Keratinocyte (primary cell): ENCODE measurements around the gene SLC41A3. TPM values are rescaled to one million over a fixed set of nuclear protein-coding genes. Genes with fewer than 3 reads are reported as not detected.

Source experiments
- DNase-seq: peaks from one replicate; pipeline ENCODE4 v3.0.0-alpha.2; 2011; ENCODE audit warnings: low read depth, missing footprints, low spot score
- FAIRE-seq: peaks from 2 replicates; lab custom pipeline; 2011; peaks lifted over from hg19 to GRCh38; lab: Jason Lieb, UNC
- H2AFZ ChIP-seq: 2 replicates; pipeline ENCODE4 v1.6.0; 2012; ENCODE audit warnings: low read length, control low read depth, inconsistent platforms; ENCODE audit not compliant: control insufficient read depth
- H3K27ac ChIP-seq: 2 replicates; pipeline ENCODE4 v1.5.1; 2011; ENCODE audit warnings: low read length; ENCODE audit not compliant: control insufficient read depth, insufficient read depth
- H3K27me3 ChIP-seq: 3 replicates; pipeline ENCODE4 v1.6.0; 2011; ENCODE audit warnings: low read length; ENCODE audit not compliant: control insufficient read depth, insufficient read depth; ENCODE audit errors: extremely low read depth
- H3K36me3 ChIP-seq, 2 experiments: 2 replicates in 1 of 2; 3 replicates in 1 of 2; pipeline ENCODE4 v1.5.1; 2011; ENCODE audit warnings: low read length in 2 of 2, mild to moderate bottlenecking in 1 of 2; ENCODE audit not compliant: control insufficient read depth in 2 of 2, insufficient read depth in 2 of 2; ENCODE audit errors: extremely low read depth in 1 of 2
- H3K4me1 ChIP-seq: 3 replicates; pipeline ENCODE4 v1.5.1; 2011; ENCODE audit warnings: low read length; ENCODE audit not compliant: control insufficient read depth, insufficient read depth; ENCODE audit errors: extremely low read depth
- H3K4me2 ChIP-seq: 3 replicates; pipeline ENCODE4 v1.6.0; 2011; ENCODE audit warnings: low read depth, low read length; ENCODE audit not compliant: control insufficient read depth, insufficient read depth; ENCODE audit errors: extremely low read depth
- H3K4me3 ChIP-seq, 3 experiments: fragments of 200-600 bp in 1 of 3; sonication (generic) in 1 of 3; 2 replicates in 2 of 3; 3 replicates in 1 of 3; pipeline ENCODE4 v1.5.1; 2011 to 2016; ENCODE audit warnings: low read length in 3 of 3, mild to moderate bottlenecking in 3 of 3, control low read depth in 2 of 3, inconsistent platforms in 1 of 3, low read depth in 1 of 3, mixed read lengths in 1 of 3, mixed run types in 1 of 3, moderate library complexity in 1 of 3; ENCODE audit not compliant: control insufficient read depth in 2 of 3, insufficient read depth in 2 of 3; ENCODE audit errors: extremely low read depth in 1 of 3
- H3K79me2 ChIP-seq: 2 replicates; pipeline ENCODE4 v1.6.0; 2012; ENCODE audit warnings: low read length; ENCODE audit not compliant: control insufficient read depth, insufficient read depth
- H3K9ac ChIP-seq: 3 replicates; pipeline ENCODE4 v1.6.0; 2011; ENCODE audit warnings: low read length; ENCODE audit not compliant: control insufficient read depth, insufficient read depth; ENCODE audit errors: extremely low read depth
- H3K9me1 ChIP-seq: 3 replicates; pipeline ENCODE4 v1.6.0; 2011; ENCODE audit warnings: low read length; ENCODE audit not compliant: control insufficient read depth, insufficient read depth; ENCODE audit errors: extremely low read depth
- H3K9me3 ChIP-seq: 2 replicates; pipeline ENCODE4 v1.5.1; 2012; ENCODE audit warnings: low read depth, low read length; ENCODE audit not compliant: control insufficient read depth
- H4K20me1 ChIP-seq: 3 replicates; pipeline ENCODE4 v1.6.0; 2011; ENCODE audit warnings: low read length; ENCODE audit not compliant: control insufficient read depth, insufficient read depth; ENCODE audit errors: extremely low read depth
- EZH2 ChIP-seq: IDR thresholded peaks from one replicate; pipeline ENCODE4 v1.6.1; 2012; ENCODE audit warnings: inconsistent platforms, mild to moderate bottlenecking, low read length, moderate library complexity
- dilution Hi-C: fragments of 300-500 bp; cut with MboI; formaldehyde crosslinking; loops from one replicate; pipeline ENCODE4 v1.7.0; 2020; ENCODE audit warnings: low sequenced_read_pairs; ENCODE audit not compliant: extremely low pct_ligation_motif_present
- polyA plus RNA-seq, 5 experiments: library from polyadenylated mRNA; depleted of rRNA in 3 of 5; stranded (reverse) in 3 of 5; stranded (forward) in 1 of 5; unstranded in 1 of 5; fragments of >200 nt; gene quantifications; 1 replicate in 1 of 5; 2 replicates in 3 of 5; 3 replicates in 1 of 5; pipeline versions ENCODE4 v1.2.1 to v1.2.3, GENCODE V29; 2011 to 2012; ENCODE audit warnings: missing spikeins in 2 of 5, low read depth in 1 of 5, low replicate concordance in 1 of 5
- TF ChIP-seq, protein P1 (sequence below), 3 experiments: IDR thresholded peaks in 1 of 3; conservative IDR thresholded peaks in 1 of 3; optimal IDR thresholded peaks in 1 of 3; 2 replicates in 2 of 3; 3 replicates in 1 of 3; pipeline versions ENCODE3 to v1.5.1; 2011; ENCODE audit warnings: low read length in 3 of 3, mild to moderate bottlenecking in 3 of 3, moderate library complexity in 2 of 3, control low read depth in 1 of 3, inconsistent platforms in 1 of 3; ENCODE audit not compliant: insufficient read depth in 2 of 3; ENCODE audit errors: extremely low read depth in 1 of 3

SLC41A3 gene
- polyA plus RNA-seq, 1 donor (not counting 4 experiments of a cell fraction or from before 2014, with no cell fraction given) = 30.2 TPM

DNA sequence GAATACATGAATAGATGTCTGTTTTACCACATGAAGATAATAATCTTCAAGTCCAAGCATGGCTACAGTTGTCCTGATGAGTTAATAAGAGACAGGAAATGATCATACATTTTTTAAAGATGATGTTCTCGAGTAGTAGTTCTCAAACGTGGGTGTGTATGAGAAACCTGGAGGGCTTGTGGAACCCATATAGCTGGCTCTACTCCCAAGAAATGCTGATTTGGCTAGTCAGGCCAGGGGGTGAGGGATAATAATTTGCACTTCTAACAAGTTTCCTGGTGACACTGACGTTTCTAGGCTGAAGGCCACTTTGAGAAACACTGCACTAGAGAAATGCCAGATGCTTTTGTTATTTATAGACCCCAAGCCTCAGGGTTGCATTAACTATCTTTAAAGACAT, 78.0 kb downstream of the SLC41A3 start:
- DNase-seq = no peak
- no peaks in the 10 kb centered on the region for H4K20me1 ChIP-seq
- H3K27me3 ChIP-seq = no peaks in the 10 kb centered on the region
- H3K36me3 ChIP-seq = peaks cover 5 to 14% of the 10 kb centered on the region in 2 experiments
- TF ChIP-seq EZH2 = no peak
- peak overlapping the region; percentile 9 for H3K27ac ChIP-seq
- H3K79me2 ChIP-seq = no peaks in the 10 kb centered on the region
- H3K4me2 ChIP-seq = peak overlapping the region; percentile 27
- H3K9me1 ChIP-seq = no peaks in the 10 kb centered on the region
- no peak overlapping the region for H2AFZ ChIP-seq
- peaks cover 18% of the 10 kb centered on the region for H3K4me1 ChIP-seq
- peak; percentile 79 for FAIRE-seq
- no peak overlapping the region for H3K9ac ChIP-seq
- H3K4me3 ChIP-seq = peak overlapping the region in 1 of 3 experiments; percentile 21
- no peaks in the 10 kb centered on the region for H3K9me3 ChIP-seq
- dilution Hi-C loops = no loop called here

DNA sequence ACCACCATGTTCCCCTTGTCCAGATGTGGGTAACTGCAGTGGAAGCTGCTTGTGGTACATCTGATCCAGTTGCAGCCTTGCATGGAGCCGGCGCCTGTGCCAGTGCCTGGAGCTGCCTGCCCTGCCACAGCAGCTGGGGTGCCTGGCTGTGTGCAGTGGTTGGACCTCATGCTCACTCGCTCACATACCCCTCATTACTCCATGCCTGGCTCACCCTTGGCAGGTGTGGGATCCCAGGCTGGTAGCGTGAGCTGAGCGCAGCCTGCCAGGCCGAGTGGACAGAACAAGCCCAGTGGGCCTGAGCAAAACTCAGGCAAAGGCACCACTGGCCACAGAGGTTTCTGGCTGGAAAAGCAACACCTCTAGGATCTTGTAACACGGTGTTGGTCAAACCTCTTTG, 79.2 kb downstream of the SLC41A3 start:
- no peak for FAIRE-seq
- TF ChIP-seq, protein P1, sequence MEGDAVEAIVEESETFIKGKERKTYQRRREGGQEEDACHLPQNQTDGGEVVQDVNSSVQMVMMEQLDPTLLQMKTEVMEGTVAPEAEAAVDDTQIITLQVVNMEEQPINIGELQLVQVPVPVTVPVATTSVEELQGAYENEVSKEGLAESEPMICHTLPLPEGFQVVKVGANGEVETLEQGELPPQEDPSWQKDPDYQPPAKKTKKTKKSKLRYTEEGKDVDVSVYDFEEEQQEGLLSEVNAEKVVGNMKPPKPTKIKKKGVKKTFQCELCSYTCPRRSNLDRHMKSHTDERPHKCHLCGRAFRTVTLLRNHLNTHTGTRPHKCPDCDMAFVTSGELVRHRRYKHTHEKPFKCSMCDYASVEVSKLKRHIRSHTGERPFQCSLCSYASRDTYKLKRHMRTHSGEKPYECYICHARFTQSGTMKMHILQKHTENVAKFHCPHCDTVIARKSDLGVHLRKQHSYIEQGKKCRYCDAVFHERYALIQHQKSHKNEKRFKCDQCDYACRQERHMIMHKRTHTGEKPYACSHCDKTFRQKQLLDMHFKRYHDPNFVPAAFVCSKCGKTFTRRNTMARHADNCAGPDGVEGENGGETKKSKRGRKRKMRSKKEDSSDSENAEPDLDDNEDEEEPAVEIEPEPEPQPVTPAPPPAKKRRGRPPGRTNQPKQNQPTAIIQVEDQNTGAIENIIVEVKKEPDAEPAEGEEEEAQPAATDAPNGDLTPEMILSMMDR (optimal IDR thresholded peaks at IDR 0.05 in 1 of 3, IDR thresholded peaks at IDR 0.05 in 1 of 3, conservative IDR thresholded peaks at IDR 0.05 in 1 of 3; ENCODE audit: extremely low read depth in 1 of 3, insufficient read depth in 2 of 3, low read length in 3 of 3) = no peak
- TF ChIP-seq EZH2 = no peak
- Histone ChIP-seq H3K79me2 (no peaks in the 10 kb centered on the region), H3K4me2 (no peak overlapping the region), H3K4me3 (no peak overlapping the region), H3K27ac (no peak overlapping the region), H4K20me1 (no peaks in the 10 kb centered on the region), H3K4me1 (peaks cover 18% of the 10 kb centered on the region), H3K27me3 (no peaks in the 10 kb centered on the region), H3K9me3 (no peaks in the 10 kb centered on the region), H2AFZ (no peak overlapping the region), H3K36me3 (peaks cover 2 to 14% of the 10 kb centered on the region in 2 experiments), H3K9me1 (no peaks in the 10 kb centered on the region), H3K9ac (no peak overlapping the region)
- no peak for DNase-seq
- dilution Hi-C loops = no loop called here

DNA sequence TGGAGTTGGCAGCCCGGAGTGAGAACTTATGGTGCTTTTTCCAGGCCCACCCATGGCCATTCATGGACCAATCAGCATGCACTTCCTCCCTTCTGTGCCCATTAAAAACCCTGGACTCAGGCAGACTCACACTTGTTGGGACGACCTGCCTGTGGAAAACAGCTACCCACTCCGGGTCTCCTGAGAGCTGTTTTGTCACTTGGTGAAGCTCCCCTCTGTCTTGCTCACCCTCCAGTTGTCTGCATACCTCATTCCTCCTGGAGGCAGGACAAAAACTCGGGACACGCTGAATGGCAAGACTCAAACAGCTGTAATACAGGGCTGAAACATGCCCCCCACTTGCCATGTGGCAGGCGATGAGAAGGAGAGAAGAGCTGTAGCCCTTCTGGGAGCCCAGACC, 79.7 kb downstream of the SLC41A3 start:
- no peaks in the 10 kb centered on the region for H3K27me3 ChIP-seq
- no peaks in the 10 kb centered on the region for H4K20me1 ChIP-seq

More for the DNA sequence above, 79.7 kb downstream of the SLC41A3 start:
- Histone ChIP-seq H3K27ac (no peak overlapping the region), H3K9me3 (no peaks in the 10 kb centered on the region), H3K9ac (no peak overlapping the region), H3K9me1 (no peaks in the 10 kb centered on the region), H3K4me3 (no peak overlapping the region), H2AFZ (no peak overlapping the region), H3K36me3 (peaks cover 2 to 14% of the 10 kb centered on the region in 2 experiments), H3K79me2 (no peaks in the 10 kb centered on the region), H3K4me1 (peaks cover 18% of the 10 kb centered on the region), H3K4me2 (no peak overlapping the region)
- TF ChIP-seq EZH2 = no peak
- TF ChIP-seq, protein P1 (optimal IDR thresholded peaks at IDR 0.05 in 1 of 3, IDR thresholded peaks at IDR 0.05 in 1 of 3, conservative IDR thresholded peaks at IDR 0.05 in 1 of 3; ENCODE audit: extremely low read depth in 1 of 3, insufficient read depth in 2 of 3, low read length in 3 of 3) = no peak
- no peak for DNase-seq
- dilution Hi-C loops = no loop called here
- FAIRE-seq = no peak
